Left lung (tissue), 10 donors: ENCODE data around the gene KASH5. TPM values are rescaled to one million over a fixed set of nuclear protein-coding genes. Genes with fewer than 3 reads are reported as not detected.

Experiments
- ATAC-seq: fragments of 200-7000 bp; cut with Tn5 transposase; one replicate; pipeline ENCODE4 v1.9.1; 2020; ENCODE audit warnings: moderate library complexity
- DNase-seq, 4 donors: peaks; one replicate each; pipeline ENCODE4 v3.0.0-alpha.2; 2013 to 2020
- H3K27ac ChIP-seq, 2 donors: fragments of 200-600 bp; sonication (generic) in 1 of 2; one replicate each; pipeline versions ENCODE4 v1.5.0 to v1.8.0; 2020 to 2021
- H3K27me3 ChIP-seq, 2 donors: fragments of 200-600 bp; sonication (generic) in 1 of 2; one replicate each; pipeline versions ENCODE4 v1.5.0 to v1.8.0; 2020 to 2021
- H3K36me3 ChIP-seq, 2 donors: fragments of 200-600 bp; sonication (generic) in 1 of 2; one replicate each; pipeline versions ENCODE4 v1.5.0 to v1.8.0; 2020 to 2021
- H3K4me1 ChIP-seq, 2 donors: fragments of 200-600 bp; one replicate each; pipeline ENCODE4 v1.8.0; 2021
- H3K4me3 ChIP-seq, 2 donors: fragments of 200-600 bp; sonication (generic) in 1 of 2; one replicate each; pipeline versions ENCODE4 v1.5.0 to v1.8.0; 2020 to 2021; ENCODE audit warnings: mild to moderate bottlenecking in 1 of 2
- H3K9me3 ChIP-seq, 2 donors: fragments of 200-600 bp; sonication (generic) in 1 of 2; one replicate each; pipeline versions ENCODE4 v1.5.0 to v1.8.0; 2020 to 2021
- CTCF ChIP-seq, 2 donors: fragments of 200-600 bp; sonication (generic) in 1 of 2; IDR thresholded peaks; one replicate each; pipeline versions ENCODE4 v1.5.0 to v1.8.0; 2021; ENCODE audit warnings: antibody characterized with exemption in 2 of 2
- intact Hi-C, 2 donors: fragments of 100-400 bp; cut with DNase I; formaldehyde crosslinking; loops; one replicate each; pipeline versions ENCODE4 v1.11.2 to v1.14.2; 2022
- polyA plus RNA-seq, 6 donors: library from polyadenylated mRNA; unstranded; fragments of 120-200 nt; gene quantifications; one replicate each; pipeline ENCODE4 v1.2.1, GENCODE V29; 2013; ENCODE audit not compliant: insufficient read length in 6 of 6
- total RNA-seq, 2 donors: library from RNA; stranded (reverse); fragmentation: NEBNext Ultra II Directional; extraction: Animal tissue kit (Norgen Biotek cat#: 25700); gene quantifications; one replicate each; pipeline ENCODE4 v1.2.1, GENCODE V29; 2021
- donor health status: DM: no; HTN: yes; CAD: no.
- donor health status: DM: no; HTN: no; CAD: no.

The KASH5 gene
- total and polyA plus RNA-seq, 8 donors = 0.84 to 3.6 TPM; not detected in 6

- no peak for DNase-seq
- H3K4me3 ChIP-seq = no peak overlapping the region
- no peaks in the 10 kb centered on the region for H3K36me3 ChIP-seq
- H3K27me3 ChIP-seq = peaks cover 68 to 95% of the 10 kb centered on the region in 2 donors
- no peak overlapping the region for H3K27ac ChIP-seq
- TF ChIP-seq CTCF (IDR thresholded peaks at IDR 0.05) = no peak
- no peaks in the 10 kb centered on the region for H3K9me3 ChIP-seq
- H3K4me1 ChIP-seq = peaks cover 7 to 26% of the 10 kb centered on the region in 2 donors
- intact Hi-C loops = no loop called here
- ATAC-seq = no peak
These were observed 33.8 kb downstream of the KASH5 start for GRCh38 chr19:49421878-49422202.

- Histone ChIP-seq H3K36me3 (no peaks in the 10 kb centered on the region), H3K4me3 (no peak overlapping the region), H3K27ac (no peak overlapping the region), H3K27me3 (peaks cover 75 to 95% of the 10 kb centered on the region in 2 donors), H3K4me1 (peaks cover 7 to 26% of the 10 kb centered on the region in 2 donors), H3K9me3 (no peaks in the 10 kb centered on the region)
- intact Hi-C loops = no loop called here
- DNase-seq (peak in 1 of 4 donors; percentile 35), ATAC-seq (peak; percentile 63)
- peak in 1 of 2 donors; percentile 41 for TF ChIP-seq CTCF (IDR thresholded peaks at IDR 0.05)
These were observed 34.5 kb downstream of the KASH5 start for GRCh38 chr19:49422407-49423070.

GRCh38 chr19:49423071-49423984 lies 35.3 kb downstream of the KASH5 start, which contains the start of gene PTH2:
PTH2 (minus strand) TSS chr19:49423441; CDS start chr19:49423339, 102 bp downstream.
- Histone ChIP-seq H3K27ac (no peak within 1 kb of the TSS), H3K4me1 (peaks cover 7 to 34% of the 10 kb centered on the region in 2 donors), H3K9me3 (no peaks in the 10 kb centered on the region), H3K36me3 (no peaks in the 10 kb centered on the region), H3K4me3 (no peak within 1 kb of the TSS), H3K27me3 (peaks cover 83 to 99% of the 10 kb centered on the region in 2 donors)
- intact Hi-C loops = no loop called here
- no peak for TF ChIP-seq CTCF (IDR thresholded peaks at IDR 0.05)
- no peak for ATAC-seq
- no peak for DNase-seq

- ATAC-seq = no peak
- H3K9me3 ChIP-seq = no peaks in the 10 kb centered on the region
- no peak for DNase-seq
- H3K4me1 ChIP-seq = peaks cover 7 to 37% of the 10 kb centered on the region in 2 donors
- H3K36me3 ChIP-seq = no peaks in the 10 kb centered on the region
- no peak for TF ChIP-seq CTCF (IDR thresholded peaks at IDR 0.05)
- intact Hi-C loops = no loop called here
- peaks cover 89 to 99% of the 10 kb centered on the region in 2 donors for H3K27me3 ChIP-seq
- no peak overlapping the region for H3K4me3 ChIP-seq
- H3K27ac ChIP-seq = no peak overlapping the region
These were observed 35.9 kb downstream of the KASH5 start for GRCh38 chr19:49423985-49424303.

- TF ChIP-seq CTCF (IDR thresholded peaks at IDR 0.05) = no peak
- Histone ChIP-seq H3K4me3 (no peak within 1 kb of the TSS), H3K27ac (no peak within 1 kb of the TSS), H3K36me3 (no peaks in the 10 kb centered on the region), H3K27me3 (peaks cover 83 to 100% of the 10 kb centered on the region in 2 donors), H3K9me3 (no peaks in the 10 kb centered on the region), H3K4me1 (peaks cover 7 to 37% of the 10 kb centered on the region in 2 donors)
- ATAC-seq (no peak), DNase-seq (no peak)
- intact Hi-C loops = no loop called here
These were observed 37.1 kb downstream of the KASH5 start, which contains the start of gene GFY for GRCh38 chr19:49425178-49425577. GFY (plus strand) TSS chr19:49425388; CDS start chr19:49426431, 1,043 bp downstream.
